IgD-negative memory B cell (primary cell): ENCODE results near the gene NFATC3. TPM values are rescaled to one million over a fixed set of nuclear protein-coding genes. Genes with fewer than 3 reads are reported as not detected.
A peak's percentile ranks its signal among the peaks of the same experiment; 100 is the strongest.
"Not testable (repeated sequence)": the region's sequence is repeated elsewhere in the genome, so short reads cannot be mapped to it uniquely, and the experiment has no call there.

Experiments used
- H3K27ac Mint-ChIP-seq, 3 donors: one replicate each; pipeline ENCODE4 v1.8.0; 2020 to 2022; ENCODE audit warnings: mild to moderate bottlenecking in 3 of 3, mixed read lengths in 3 of 3, moderate library complexity in 1 of 3
- H3K27me3 Mint-ChIP-seq: one replicate; pipeline ENCODE4 v1.8.0; 2021; ENCODE audit warnings: mixed read lengths
- H3K36me3 Mint-ChIP-seq: one replicate; pipeline ENCODE4 v1.8.0; 2020; ENCODE audit warnings: mild to moderate bottlenecking, mixed read lengths
- H3K4me1 Mint-ChIP-seq, 3 donors: one replicate each; pipeline ENCODE4 v1.8.0; 2020 to 2022; ENCODE audit warnings: mixed read lengths in 3 of 3, mild to moderate bottlenecking in 1 of 3
- H3K4me3 Mint-ChIP-seq, 4 donors: one replicate each; pipeline ENCODE4 v1.8.0; 2020 to 2022; ENCODE audit warnings: mild to moderate bottlenecking in 4 of 4, mixed read lengths in 4 of 4, moderate library complexity in 3 of 4
- H3K9me3 Mint-ChIP-seq, 3 donors: one replicate each; pipeline ENCODE4 v1.8.0; 2020 to 2021; ENCODE audit warnings: mixed read lengths in 3 of 3, mild to moderate bottlenecking in 1 of 3
- polyA plus RNA-seq: library from polyadenylated mRNA; unstranded; fragments of 300-500 nt; fragmentation: Illumina TruSeq; gene quantifications from one replicate; pipeline ENCODE4 v1.2.3, GENCODE V29; 2021

NFATC3 gene
- polyA plus RNA-seq, 1 donor from 2014 or later: 47.2 TPM

DNA sequence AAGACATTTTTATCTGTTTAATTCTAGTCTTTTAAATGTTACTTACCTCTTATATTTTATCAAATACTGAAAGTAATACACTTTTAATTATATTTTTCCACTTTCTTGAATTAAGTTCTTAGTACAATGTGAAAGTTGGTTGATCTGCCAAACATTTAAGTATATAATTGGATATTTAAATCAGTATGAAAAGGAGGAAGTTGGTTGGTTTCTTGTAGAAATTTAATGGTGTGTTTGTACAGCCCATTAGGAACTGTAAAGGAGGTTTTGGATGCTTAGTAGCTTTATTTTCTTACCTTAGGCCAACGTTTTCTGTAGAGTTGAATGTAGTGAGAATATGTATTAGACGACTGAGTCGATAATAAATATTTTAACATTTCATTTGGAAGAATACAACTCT, 5.4 kb downstream of the NFATC3 start:
- Mint-ChIP-seq H3K9me3 (no peaks in the 10 kb centered on the region), H3K4me1 (peaks cover 56 to 64% (median 60%) of the 10 kb centered on the region in 3 donors), H3K4me3 (peak overlapping the region; percentile 60 to 94 (median 84)), H3K27ac (peak overlapping the region in 2 of 3 donors; percentile 62 to 76), H3K36me3 (no peaks in the 10 kb centered on the region), H3K27me3 (no peaks in the 10 kb centered on the region)

- H3K4me3 Mint-ChIP-seq: peak overlapping the region in 1 of 4 donors; percentile 34
- no peak overlapping the region for H3K27ac Mint-ChIP-seq
- H3K36me3 Mint-ChIP-seq: no peaks in the 10 kb centered on the region
- H3K9me3 Mint-ChIP-seq: no peaks in the 10 kb centered on the region
- peaks cover 60 to 65% (median 60%) of the 10 kb centered on the region in 3 donors for H3K4me1 Mint-ChIP-seq
- H3K27me3 Mint-ChIP-seq: no peaks in the 10 kb centered on the region
Measured at GRCh38 chr16:68091380-68092261, 6.5 kb downstream of the NFATC3 start.

- H3K27me3 Mint-ChIP-seq, H3K9me3 Mint-ChIP-seq, H3K36me3 Mint-ChIP-seq, H3K27ac Mint-ChIP-seq: not testable (repeated sequence)
- Mint-ChIP-seq H3K4me3 (peak overlapping the region in 1 of 4 donors; percentile 39), H3K4me1 (peaks cover 61 to 66% (median 61%) of the 10 kb centered on the region in 3 donors)
Measured at GRCh38 chr16:68092275-68092674, 7.1 kb downstream of the NFATC3 start.

DNA sequence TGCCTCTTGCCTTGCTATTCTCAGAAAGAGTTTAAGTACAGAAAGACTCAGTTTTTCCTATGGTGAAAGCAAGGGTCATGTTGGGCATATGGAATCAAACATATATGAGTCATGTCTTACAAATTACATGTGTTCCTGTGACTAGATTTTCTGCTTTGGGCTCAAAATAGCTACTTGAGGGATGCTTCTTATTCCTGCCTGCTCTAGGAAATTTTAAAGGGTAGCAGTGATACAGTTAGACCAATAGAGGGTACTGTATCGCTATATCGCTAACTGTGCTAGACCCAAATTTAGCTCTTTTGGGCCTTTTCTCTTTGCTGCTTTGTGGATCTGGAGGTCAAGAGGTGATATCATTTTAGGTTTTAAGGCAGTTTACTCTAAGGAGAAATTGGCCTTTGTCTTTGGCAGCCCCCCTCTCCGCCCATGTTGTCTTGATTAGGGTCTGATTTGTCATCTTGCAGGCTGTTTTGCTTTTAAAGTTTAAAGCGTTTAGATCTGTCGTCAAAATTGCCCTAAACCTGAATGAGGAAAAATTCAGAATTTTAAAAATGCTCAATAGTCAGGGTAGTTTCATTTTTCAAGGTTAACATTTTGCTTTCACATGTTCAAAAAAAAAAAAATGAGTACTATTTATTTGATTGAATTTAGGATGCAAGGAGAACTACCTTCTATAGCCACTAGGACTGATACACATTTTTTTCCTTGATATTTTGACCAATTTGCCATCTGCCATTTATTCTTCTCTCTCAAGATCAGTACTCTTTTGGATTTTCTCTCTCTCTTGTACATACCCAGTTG, 8.8 kb downstream of the NFATC3 start:
- Mint-ChIP-seq H3K27ac (peak overlapping the region in 2 of 3 donors; percentile 35 to 62), H3K9me3 (no peaks in the 10 kb centered on the region), H3K36me3 (peaks cover 2% of the 10 kb centered on the region), H3K27me3 (no peaks in the 10 kb centered on the region), H3K4me1 (peaks cover 56 to 60% (median 57%) of the 10 kb centered on the region in 3 donors), H3K4me3 (no peak overlapping the region)

DNA sequence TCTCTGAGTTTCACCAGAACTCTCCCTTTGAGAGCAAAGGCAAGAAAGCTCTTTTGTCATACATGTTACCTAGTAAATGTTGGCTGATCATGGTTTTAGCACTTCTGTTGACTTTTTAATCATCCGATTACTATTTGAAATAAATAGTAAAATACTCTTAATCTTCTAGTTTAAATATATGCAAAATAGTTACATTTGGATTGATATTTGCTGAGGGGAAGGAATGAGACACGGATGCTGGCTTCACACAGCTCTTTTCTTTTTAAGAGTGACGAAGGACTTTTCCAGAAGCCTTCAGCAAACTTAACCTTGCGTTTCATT, 9.4 kb downstream of the NFATC3 start:
- peaks cover 51 to 56% (median 54%) of the 10 kb centered on the region in 3 donors for H3K4me1 Mint-ChIP-seq

DNA sequence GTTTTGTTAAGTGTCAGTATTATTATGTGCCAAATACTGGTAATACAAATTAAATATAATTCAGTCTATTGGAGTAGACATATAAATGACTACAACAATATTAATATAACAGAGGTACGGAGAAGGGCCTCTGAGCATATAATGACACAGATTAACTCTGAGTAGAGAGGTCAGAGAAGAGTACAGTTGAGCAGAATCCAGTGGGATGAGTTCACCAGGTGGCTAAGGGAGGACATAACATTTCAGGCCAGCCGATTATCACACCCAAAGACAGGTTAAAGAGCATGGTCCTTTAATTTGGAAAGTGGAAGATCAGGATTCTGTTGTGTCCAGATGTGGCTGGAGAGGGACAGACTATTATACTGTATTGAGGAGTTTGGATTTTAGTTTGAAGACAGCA, 11.3 kb downstream of the NFATC3 start:
- Mint-ChIP-seq H3K27me3 (no peaks in the 10 kb centered on the region), H3K36me3 (peaks cover 7% of the 10 kb centered on the region), H3K9me3 (no peaks in the 10 kb centered on the region), H3K27ac (peak overlapping the region in 1 of 3 donors; percentile 13), H3K4me3 (no peak overlapping the region), H3K4me1 (peaks cover 41 to 45% (median 44%) of the 10 kb centered on the region in 3 donors)

More for the DNA sequence above, 9.4 kb downstream of the NFATC3 start:
- H3K27ac Mint-ChIP-seq: peak overlapping the region in 1 of 3 donors; percentile 62
- H3K4me3 Mint-ChIP-seq: peak overlapping the region in 1 of 4 donors; percentile 80
- peaks cover 2% of the 10 kb centered on the region for H3K36me3 Mint-ChIP-seq
- no peaks in the 10 kb centered on the region for H3K27me3 Mint-ChIP-seq
- H3K9me3 Mint-ChIP-seq: no peaks in the 10 kb centered on the region

DNA sequence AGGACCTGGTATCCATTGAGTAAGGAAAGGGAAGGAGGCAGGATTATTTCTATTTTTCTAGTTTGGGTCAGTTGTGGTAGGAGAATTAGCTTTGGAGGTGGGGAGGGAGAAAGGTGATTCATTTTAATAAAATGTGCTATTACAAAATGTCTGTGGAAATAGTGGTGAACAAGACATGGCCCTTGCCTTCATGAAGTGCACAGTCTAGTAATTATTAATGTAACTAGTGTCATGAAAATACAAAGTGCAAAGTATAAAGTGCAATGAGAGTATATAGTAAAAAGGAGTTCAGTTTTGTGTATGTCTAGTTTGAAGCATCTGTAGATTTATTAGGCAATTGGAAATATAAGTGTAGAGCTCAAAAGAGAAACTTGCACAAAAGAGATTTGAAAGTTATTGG, 11.9 kb downstream of the NFATC3 start:
- H3K9me3 Mint-ChIP-seq: no peaks in the 10 kb centered on the region
- no peaks in the 10 kb centered on the region for H3K27me3 Mint-ChIP-seq
- peaks cover 7% of the 10 kb centered on the region for H3K36me3 Mint-ChIP-seq
- peaks cover 36 to 44% (median 43%) of the 10 kb centered on the region in 3 donors for H3K4me1 Mint-ChIP-seq
- peak overlapping the region in 1 of 3 donors; percentile 13 for H3K27ac Mint-ChIP-seq
- H3K4me3 Mint-ChIP-seq: no peak overlapping the region

DNA sequence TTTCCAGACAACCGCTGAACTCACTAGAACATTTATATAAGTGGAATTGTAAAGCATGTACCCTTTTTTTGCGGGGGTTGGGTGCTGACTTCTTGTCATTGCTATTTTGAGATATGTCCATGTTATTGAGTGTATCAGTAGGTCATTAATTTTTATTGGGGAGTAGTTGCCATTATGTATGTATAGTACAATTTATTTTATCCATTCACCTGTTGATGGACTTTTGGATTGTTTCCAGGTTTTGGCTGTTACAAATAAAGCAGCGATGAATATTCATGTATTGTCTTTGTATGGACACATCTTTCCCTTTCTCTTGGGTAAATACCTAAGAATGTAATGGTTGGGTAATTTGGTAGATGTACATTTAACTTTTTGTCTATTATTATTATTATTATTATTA, 12.7 kb downstream of the NFATC3 start:
- Mint-ChIP-seq H3K4me1 (peaks cover 40 to 47% (median 46%) of the 10 kb centered on the region in 3 donors), H3K27me3 (no peaks in the 10 kb centered on the region), H3K27ac (no peak overlapping the region), H3K9me3 (peaks cover 0 to 3% (median 3%) of the 10 kb centered on the region in 3 donors), H3K36me3 (peaks cover 10% of the 10 kb centered on the region), H3K4me3 (no peak overlapping the region)

DNA sequence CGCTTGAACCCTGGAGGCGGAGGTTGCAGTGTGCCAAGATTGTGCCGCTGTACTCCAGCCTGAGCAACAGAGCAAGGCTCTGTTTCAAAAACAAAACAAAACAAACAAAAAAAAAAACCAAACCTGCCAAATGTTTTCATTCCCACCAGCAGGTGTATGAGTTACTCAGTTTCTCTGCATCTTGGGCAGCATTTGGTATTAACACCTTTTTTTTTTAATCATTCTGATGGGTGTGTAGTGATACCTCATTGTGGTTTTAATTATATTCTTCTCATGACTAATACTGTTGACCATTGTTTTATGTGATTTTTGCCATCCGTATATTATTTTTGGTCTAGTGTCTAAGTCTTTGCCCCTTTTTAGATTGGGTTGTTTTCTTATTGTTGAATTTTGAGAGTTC, 15.3 kb downstream of the NFATC3 start:
- Mint-ChIP-seq H3K27me3 (no peaks in the 10 kb centered on the region), H3K36me3 (peaks cover 14% of the 10 kb centered on the region), H3K4me1 (peaks cover 37 to 45% (median 41%) of the 10 kb centered on the region in 3 donors), H3K4me3 (no peak overlapping the region), H3K9me3 (peaks cover 0 to 5% (median 3%) of the 10 kb centered on the region in 3 donors), H3K27ac (no peak overlapping the region)

DNA sequence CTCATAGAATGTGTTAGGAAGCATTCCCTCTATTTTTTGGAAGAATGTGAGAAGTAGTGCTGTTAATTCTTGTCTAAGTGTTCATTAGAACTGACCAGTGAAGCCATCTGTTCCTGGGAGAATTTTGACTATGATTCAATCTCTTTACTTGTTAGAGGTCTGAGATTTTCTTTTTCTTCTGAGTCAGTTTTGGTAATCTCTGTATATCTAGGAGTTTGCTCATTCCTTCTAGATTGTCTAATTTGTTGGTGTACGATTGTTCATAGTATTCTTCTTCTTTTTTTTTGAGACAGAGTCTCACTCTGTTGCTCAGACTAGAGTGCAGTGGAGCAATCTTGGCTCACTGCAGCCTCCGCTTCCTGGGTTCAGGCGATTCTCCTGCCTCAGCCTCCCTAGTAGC, 20.4 kb downstream of the NFATC3 start:
- H3K27ac Mint-ChIP-seq: peak overlapping the region in 1 of 3 donors; percentile 18
- H3K4me3 Mint-ChIP-seq: peak overlapping the region in 1 of 4 donors; percentile 81
- peaks cover 8 to 10% (median 9%) of the 10 kb centered on the region in 3 donors for H3K9me3 Mint-ChIP-seq
- H3K36me3 Mint-ChIP-seq: peaks cover 16% of the 10 kb centered on the region
- peaks cover 45 to 56% (median 50%) of the 10 kb centered on the region in 3 donors for H3K4me1 Mint-ChIP-seq
- no peaks in the 10 kb centered on the region for H3K27me3 Mint-ChIP-seq

DNA sequence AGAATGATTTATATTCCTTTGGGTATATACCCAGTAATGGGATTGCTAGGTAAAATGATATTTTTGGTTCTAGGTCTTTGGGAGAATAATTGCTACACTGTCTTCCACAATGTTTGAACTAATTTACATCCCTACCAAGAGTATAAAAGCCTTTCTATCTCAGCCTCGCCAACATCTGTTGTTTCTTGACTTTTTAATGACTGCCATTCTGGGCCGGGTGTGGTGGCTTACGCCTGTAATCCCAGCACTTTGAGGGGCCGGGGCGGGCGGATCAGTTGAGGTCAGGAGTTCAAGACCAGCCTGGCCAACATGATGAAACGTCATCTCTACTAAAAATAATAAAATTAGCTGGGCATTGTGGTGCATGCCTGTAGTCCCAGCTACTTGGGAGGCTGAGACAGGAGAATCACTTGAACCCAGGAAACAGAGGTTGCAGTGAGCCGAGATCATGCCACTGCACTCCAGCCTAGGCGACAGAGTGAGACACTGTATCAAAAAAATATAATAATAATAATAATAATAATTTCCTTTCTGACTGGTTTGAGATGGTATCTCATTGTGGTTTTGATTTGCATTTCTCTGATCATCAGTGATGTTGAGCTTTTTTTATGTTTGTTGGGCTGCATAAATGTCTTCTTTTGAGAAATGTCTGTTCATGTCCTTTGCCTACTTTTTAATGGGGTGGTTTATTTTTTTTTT, 22.2 kb downstream of the NFATC3 start:
- H3K27me3 Mint-ChIP-seq, H3K27ac Mint-ChIP-seq: not testable (repeated sequence)
- peaks cover 7 to 18% (median 11%) of the 10 kb centered on the region in 3 donors for H3K9me3 Mint-ChIP-seq
- H3K36me3 Mint-ChIP-seq: peaks cover 16% of the 10 kb centered on the region
- H3K4me3 Mint-ChIP-seq: peak overlapping the region in 1 of 4 donors; percentile 23
- peaks cover 40 to 58% (median 50%) of the 10 kb centered on the region in 3 donors for H3K4me1 Mint-ChIP-seq

GRCh38 chr16:68109156-68109555, 24.0 kb downstream of the NFATC3 start:
- H3K27me3 Mint-ChIP-seq, H3K27ac Mint-ChIP-seq: not testable (repeated sequence)
- H3K4me3 Mint-ChIP-seq: peak overlapping the region in 1 of 4 donors; percentile 63
- peaks cover 38 to 53% (median 46%) of the 10 kb centered on the region in 3 donors for H3K4me1 Mint-ChIP-seq
- H3K36me3 Mint-ChIP-seq: peaks cover 19% of the 10 kb centered on the region
- H3K9me3 Mint-ChIP-seq: peaks cover 6 to 18% (median 10%) of the 10 kb centered on the region in 3 donors

DNA sequence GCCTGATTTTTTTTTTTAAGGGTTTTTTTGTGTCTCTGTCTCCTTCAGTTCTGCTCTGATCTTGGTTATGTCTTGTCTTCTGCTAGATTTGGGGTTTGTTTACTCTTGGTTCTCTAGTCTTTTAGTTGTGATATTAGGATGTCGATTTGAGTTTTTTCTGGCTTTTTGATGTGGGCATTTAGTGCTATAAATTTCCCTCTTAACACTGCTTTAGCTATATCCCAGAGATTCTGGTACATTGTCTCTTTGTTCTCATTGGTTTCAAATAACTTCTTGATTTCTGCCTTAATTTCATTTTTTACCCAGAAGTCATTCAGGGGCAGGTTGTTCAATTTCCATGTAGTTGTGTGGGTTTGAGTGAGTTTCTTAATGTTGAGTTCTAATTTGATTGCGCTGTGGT, 25.4 kb downstream of the NFATC3 start:
- peaks cover 4 to 18% (median 10%) of the 10 kb centered on the region in 3 donors for H3K9me3 Mint-ChIP-seq
- not testable (repeated sequence) for H3K4me3 Mint-ChIP-seq, H3K27me3 Mint-ChIP-seq
- peaks cover 14% of the 10 kb centered on the region for H3K36me3 Mint-ChIP-seq
- peak overlapping the region in 1 of 3 donors; percentile 46 for H3K27ac Mint-ChIP-seq
- H3K4me1 Mint-ChIP-seq: peaks cover 35 to 50% (median 44%) of the 10 kb centered on the region in 3 donors

DNA sequence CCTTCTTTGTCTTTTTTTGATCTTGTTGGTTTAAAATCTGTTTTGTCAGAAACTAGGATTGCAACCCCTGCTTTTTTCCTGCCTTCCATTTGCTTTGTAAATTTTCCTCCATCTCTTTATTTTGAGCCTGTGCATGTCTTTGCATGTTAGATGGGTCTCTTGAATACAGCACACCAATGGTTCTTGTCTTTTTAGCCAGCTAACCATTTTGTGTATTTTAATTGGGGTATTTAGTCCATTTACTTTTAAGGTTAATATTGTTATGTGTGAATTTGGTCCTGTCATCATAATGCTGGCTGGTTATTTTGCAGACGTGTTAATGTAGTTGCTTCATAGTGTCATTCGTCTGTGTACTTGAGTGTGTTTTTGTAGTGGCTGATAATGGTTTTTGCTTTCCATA, 26.2 kb downstream of the NFATC3 start:
- peaks cover 4 to 18% (median 10%) of the 10 kb centered on the region in 3 donors for H3K9me3 Mint-ChIP-seq
- H3K27ac Mint-ChIP-seq: no peak overlapping the region
- H3K4me1 Mint-ChIP-seq: peaks cover 35 to 57% (median 48%) of the 10 kb centered on the region in 3 donors
- peaks cover 14% of the 10 kb centered on the region for H3K36me3 Mint-ChIP-seq
- peak overlapping the region in 1 of 4 donors; percentile 72 for H3K4me3 Mint-ChIP-seq
- no peaks in the 10 kb centered on the region for H3K27me3 Mint-ChIP-seq
